HG02588 (cell line): ENCODE results near the gene ITGA7.

Experiments used
- ATAC-seq: cut with Tn5 transposase; IDR thresholded peaks from one replicate; pipeline ENCODE4 v1.9.1; 2021; ENCODE audit warnings: mild to moderate bottlenecking, moderate library complexity; ENCODE audit not compliant: unreplicated experiment

Gene ITGA7

DNA sequence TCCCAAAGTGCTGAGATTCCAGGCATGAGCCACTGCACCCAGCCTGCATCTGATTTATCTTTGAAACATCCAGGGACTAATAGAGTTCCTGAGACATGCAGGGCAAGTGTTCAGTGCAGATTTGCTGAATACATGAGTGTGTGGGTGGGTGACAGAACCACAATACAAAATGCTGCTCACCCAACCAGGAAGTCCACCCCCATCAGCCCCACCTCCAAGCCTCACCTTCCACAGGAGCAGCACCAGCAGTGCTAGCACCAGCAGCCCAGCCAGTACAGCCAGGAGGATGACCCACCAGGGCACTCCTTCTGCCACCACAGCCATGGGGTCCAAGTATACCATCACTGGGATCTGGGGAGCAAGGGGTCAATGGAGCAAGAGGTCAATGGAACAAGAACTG is 20.0 kb downstream of the ITGA7 start:
- ATAC-seq, result peak; percentile 54

DNA sequence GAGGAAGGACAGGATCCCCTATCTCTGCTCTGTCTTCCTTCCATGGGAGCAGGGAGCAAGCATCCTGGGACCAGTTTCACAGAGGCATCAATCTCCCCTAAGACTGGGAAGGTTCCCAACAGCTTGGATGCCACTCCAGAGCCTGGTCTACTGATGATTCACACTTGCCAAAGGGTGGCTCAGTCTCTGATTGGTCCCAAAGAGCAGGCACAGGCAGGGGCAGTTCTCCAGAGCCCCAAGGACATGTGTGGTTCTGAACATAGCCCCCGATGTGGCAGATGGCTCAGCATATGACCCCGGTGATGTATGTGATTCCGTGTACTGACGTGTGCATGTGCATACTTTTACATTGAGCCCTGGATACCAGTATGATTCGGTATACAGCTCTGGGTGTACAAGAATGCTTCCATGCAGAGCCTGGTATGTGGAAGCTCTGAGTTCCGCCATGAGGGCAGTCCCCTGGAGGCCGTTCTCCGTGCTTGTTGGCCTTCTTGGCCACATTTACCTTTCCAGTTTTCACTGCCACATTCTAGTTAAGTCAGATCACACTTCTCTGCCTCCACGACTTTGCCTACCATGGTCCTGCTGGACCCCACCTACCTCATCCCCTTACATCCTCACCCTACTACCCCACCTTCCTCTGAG is 21.2 kb downstream of the ITGA7 start:
- no peak for ATAC-seq

DNA sequence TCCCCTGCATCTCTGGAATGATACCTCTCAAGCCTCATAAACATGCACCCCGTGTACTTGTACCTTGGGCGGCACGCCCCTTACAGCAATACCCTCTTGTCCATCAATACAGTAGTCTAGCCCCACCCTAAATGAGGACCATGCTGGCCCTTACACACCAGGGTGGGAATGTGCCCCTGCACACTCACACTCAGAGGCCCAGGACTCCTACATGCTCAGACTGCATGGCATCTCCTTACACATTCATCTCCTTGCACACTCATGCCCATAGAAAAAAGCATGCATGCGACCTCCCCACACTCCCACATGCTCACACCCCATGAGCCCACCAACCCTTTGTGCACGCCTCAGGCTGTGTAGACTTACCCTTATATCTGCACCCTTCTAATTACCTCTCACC is 22.0 kb downstream of the ITGA7 start:
- no peak for ATAC-seq

DNA sequence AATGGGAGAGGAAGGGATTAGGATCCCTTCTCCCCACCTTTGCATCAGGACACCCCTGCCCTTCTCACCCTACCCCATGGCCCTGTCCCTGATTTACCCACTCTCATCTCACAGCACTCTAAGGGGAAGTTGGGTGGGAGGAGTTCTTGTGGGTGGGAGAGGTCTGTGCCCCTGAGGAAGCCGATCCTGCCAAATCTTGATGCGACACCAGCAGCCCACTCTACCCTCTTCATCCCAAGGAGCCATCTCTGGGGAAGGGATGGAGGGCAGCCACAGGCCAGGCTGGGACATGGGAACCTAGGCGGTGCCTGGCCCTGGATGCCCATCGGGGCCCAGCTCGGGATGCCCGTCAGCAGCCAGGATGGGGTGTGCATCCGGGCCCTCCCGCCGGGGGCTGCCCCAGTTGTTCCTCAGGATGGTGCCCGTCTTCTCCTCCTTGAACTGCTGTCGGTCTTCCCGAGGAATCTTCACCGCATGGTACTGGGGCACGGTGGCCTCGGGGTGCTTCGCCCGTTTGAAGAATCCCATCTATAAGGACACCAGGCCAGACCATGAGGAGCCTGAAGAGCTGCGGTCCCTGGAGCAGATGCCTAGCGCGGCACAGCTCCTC is 22.8 kb downstream of the ITGA7 start:
- ATAC-seq, result no peak

DNA sequence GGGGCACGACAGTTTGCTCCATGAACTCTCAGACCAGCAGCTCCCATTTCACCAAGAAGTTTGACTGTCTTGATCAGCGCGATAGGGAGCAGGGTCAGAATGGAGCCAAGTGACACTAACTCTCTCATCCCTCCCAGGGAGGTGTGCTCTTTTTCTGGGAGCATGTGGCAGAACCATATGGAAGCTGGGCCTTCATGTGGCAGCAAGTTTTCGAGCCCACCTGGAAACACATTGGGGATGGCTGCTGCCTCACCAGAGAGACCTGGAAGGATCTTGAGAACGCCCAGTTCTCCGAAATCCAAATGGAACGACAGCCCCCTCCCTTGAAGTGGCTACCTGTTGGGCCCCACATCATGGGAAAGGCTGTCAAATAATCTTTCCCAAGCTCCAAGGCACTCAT is 24.0 kb downstream of the ITGA7 start:
- no peak for ATAC-seq

DNA sequence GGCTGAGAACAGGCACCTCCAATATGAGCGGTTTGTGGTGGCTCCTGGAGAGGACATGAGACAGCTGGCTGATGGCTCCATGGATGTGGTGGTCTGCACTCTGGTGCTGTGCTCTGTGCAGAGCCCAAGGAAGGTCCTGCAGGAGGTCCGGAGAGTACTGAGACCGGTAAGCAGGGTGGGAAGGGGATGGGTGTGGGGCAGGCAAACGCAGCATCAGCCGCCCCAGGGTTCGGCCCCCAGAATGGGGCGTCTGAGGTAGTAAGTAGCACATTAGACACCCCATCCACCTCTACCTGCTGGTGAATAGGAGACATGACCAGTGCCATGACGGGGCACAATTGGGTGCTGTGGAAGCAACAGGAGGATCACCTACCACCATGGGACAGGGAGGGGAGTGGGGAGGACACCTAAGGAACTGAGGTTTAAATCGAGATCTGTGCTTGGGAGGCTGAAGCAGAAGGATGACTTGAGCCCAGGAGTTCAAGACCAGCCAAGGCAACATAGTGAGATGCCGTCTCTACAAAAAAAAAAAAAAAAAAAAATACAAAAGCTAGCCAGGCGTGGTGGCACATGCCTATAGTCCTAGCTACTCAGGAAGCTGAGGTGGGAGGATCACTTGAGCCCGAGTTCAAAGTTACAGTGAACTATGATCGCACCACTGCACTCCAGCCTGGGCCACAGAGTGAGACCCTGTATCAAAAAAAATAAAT is 25.5 kb downstream of the ITGA7 start:
- ATAC-seq, result no peak

DNA sequence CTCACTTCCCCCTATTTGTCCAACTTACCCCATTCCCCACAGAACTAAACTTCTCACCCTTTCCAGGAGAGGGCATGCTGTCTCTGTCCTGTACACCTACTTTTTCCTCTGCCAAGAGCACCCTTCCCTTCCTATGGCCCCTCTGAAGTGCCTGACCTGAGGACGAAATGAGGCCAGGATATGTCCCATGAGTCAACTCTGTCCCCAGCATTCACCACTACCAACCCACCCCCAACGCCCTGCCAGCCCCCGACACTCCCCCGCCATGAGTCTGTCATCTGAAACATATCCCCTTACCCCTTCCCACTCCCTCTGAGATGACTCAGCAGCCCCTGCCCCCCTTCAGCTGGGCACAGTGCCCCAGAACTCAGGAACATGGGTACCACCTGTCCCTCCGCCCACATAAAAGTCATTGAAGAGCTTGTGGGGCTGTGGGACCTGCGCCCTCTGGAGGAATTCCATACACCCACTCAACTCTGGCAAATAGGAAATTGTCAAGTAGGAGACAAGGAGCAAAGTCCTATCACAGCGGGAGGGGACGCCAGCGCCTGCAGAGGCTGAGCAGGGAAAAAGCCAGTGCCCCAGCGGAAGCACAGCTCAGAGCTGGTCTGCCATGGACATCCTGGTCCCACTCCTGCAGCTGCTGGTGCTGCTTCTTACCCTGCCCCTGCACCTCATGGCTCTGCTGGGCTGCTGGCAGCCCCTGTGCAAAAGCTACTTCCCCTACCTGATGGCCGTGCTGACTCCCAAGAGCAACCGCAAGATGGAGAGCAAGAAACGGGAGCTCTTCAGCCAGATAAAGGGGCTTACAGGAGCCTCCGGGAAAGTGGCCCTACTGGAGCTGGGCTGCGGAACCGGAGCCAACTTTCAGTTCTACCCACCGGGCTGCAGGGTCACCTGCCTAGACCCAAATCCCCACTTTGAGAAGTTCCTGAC is 26.3 kb downstream of the ITGA7 start:
- no peak for ATAC-seq

DNA sequence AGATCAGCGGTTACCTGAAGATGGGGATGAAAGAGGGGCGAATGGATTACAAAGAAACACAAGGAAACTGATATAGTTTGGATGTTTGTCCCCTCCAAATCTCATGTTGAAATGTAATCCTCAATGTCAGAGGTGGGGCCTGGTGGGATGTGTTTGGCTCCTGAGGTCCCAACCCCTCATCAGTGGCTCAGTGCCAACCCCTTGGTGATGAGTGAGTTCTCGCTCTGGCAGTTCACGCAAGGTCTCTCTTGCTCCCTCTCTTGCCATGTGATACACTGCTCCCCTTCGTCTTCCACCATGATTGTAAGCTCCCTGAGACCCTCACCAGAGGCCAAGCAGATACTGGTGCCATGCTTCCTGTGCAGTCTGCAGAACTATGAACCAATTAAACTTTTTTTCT is 28.0 kb downstream of the ITGA7 start:
- no peak for ATAC-seq

DNA sequence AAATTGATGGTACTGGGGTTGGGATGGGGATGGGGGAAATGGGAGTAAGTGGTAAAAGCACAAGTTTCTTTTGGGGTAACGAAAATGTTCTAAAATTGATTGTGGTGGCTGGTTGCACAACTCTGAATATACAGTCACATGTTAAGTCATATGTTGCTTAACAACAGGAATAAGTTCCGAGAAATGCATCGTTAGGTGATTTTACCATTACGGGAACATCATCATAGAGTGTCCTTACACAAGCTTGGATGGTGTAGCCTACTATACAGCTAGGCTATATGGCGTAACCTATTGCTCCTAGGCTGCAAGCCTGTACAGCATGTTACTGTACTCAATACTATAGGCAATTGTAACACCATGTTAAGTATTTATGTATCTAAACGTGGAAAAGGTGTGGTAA is 31.0 kb downstream of the ITGA7 start:
- ATAC-seq, result no peak

DNA sequence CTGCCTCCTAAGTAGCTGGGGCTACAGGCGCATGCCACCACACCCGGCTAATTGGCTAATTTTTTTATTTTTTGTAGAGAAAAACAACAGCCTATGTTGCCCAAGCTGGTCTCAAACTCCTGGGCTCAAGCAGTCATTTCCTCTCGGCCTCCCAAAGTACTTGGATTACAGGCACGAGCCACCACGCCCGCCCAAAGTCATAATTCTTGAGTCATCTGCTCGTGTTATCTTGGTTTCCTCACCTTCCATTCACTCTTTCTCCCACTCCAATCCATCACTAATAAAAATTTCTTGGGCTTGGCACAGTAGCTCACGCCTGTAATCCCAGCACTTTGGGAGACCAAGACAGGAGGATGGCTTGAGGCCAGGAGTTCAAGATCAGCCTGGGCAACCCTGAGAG is 32.0 kb downstream of the ITGA7 start:
- no peak for ATAC-seq

DNA sequence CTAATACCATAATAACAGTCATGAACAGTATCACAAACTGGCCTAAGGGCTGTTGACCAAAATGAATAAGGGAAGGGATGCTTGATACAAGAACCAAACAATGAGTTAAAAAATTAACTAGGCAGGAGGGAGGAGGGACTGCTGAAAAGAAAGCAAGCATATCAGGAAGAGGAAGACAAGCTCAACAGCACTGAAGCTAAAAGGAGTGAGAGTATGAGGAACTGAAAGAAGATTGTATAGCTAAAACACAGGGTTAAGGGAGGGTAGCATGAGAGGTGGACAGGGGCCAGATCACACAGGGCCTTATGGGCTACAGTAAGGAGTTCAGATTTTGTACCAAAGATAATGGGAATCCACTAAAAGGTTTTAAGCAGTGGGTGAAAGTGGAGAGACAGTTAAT is 34.1 kb downstream of the ITGA7 start:
- peak; percentile 95 for ATAC-seq

DNA sequence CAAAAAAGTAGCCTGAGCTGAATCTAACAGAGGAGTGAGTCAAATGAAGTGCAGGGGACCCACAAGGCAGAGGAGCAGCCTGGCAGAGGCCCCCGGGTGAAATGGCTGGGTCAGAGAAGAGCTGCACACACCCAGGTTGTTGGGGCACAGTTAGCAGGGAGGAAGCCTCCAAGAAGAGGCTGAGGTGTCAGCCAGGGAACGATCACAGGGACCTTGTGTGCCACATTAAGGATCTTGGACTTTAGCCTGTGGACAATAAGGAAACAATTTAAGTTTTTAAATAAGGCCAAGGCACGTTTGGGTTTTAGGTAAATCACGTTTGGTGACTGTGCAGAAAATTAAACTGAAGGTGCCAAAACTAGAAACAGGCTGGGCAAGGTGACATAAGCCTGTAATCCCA is 36.0 kb downstream of the ITGA7 start:
- no peak for ATAC-seq

DNA sequence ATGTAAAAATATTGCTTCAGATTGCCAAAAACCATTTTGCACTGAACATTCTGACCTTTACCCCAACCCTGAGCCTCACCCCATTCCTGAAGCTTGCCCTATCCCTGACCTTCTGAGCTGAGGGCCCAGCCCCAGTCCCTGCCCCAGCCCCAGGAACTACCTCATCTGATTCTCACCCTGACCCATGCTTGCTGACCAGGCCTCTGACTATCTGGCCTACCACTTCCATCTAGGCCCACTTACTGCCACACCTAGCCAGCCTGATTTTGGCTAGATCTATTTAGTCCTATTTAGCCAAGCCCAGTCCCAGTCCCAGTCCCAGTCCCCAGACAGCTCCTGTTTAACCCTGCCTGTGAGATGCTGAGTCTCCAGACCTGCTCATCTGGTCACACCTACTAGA is 37.4 kb downstream of the ITGA7 start:
- ATAC-seq, result no peak

DNA sequence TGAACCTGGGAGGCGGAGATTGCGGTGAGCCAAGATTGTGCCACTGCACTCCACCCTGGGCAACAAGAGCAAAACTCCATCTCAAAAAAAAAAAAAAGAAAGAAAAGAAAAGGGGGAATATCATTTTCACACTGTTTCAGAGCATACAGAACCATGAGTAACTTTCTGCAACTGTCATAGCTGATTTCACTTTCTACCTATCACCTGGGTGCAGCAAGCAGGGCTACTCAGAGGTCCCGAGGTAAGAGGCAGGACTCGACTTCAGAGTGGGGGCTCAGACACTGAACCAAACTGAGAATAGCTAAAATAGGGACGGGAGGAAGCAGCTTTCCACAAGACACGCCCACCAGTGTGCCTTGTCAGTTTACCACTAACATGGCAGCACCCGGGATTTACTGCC is 41.2 kb downstream of the ITGA7 start:
- no peak for ATAC-seq

DNA sequence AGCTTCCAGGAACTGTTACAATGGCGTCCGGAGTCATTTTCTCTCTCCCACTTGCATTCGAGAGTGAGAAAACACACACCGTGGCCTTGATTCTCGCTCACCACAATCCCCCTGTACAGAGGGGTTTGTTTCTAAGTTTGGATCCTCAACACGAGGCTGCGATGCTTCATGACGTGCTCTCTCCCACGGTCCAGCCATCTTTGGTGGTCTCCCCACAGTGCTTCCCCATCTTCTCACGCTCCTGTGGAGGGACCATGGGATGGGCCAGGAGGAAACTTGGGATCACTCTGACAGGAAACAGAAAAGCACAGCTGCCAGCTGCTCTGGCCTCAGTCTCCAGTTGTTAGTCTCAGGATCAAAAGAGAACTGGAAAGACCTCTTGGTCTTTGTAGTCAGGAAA is 42.9 kb downstream of the ITGA7 start:
- no peak for ATAC-seq

DNA sequence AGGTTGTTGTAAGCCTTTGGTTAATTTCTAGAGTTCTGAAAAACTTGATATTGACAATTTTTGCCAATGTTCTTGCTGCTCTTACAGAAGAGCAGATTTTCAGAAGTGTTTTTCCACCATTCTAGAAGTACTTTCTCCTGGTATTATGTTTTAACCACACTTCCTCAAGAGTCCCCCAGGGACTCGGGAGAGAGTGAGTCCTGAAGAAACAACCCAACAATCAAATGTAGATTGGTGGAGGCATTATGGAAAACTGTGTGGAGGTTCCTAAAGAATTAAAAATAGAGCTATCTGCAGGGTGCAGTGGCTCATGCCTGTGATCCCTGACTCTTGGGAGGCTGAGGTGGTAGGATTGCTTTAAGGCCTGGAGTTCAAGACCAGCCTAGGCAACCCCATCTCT is 44.3 kb downstream of the ITGA7 start:
- no peak for ATAC-seq

DNA sequence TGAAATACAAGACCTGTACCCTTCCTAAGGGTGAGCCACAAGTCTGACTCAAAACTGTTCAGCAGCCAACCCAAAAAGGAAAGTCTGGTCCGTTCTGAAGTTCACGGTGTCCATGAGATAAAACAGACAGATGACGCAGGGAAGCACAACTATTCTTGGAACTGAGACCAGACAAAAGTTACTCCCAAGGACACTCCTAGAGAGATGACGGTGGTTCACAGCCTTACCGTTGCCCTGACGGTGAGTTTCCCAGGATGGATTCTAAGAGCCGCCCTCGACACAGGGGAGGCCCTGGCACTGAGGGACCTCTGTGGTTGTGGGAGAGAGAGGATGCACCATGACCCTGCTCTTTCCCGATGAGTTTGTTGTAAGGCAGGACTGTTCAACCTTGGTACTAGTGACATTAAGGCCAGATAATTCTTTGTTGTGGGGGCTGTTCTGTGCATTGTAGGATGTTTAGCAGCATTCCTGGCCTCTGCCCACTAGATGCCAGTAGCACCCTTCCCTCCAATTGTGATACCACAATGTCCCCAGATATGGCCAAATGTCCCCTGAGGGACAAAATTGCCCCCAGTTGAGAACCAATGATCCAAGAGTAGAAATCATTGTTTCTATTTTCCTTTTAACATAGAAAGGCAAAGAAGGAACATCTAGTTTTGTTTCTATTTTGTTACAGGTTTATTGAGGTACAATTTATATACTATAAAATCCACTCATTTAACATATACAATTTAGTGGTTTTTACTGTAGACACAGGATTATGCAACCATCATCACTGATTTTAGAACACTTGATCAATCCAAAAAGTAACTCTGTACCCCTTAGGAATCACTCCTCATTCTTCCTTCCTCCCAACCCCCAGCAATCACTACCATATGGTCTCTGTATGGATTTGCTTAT is 48.0 kb downstream of the ITGA7 start:
- no peak for ATAC-seq

DNA sequence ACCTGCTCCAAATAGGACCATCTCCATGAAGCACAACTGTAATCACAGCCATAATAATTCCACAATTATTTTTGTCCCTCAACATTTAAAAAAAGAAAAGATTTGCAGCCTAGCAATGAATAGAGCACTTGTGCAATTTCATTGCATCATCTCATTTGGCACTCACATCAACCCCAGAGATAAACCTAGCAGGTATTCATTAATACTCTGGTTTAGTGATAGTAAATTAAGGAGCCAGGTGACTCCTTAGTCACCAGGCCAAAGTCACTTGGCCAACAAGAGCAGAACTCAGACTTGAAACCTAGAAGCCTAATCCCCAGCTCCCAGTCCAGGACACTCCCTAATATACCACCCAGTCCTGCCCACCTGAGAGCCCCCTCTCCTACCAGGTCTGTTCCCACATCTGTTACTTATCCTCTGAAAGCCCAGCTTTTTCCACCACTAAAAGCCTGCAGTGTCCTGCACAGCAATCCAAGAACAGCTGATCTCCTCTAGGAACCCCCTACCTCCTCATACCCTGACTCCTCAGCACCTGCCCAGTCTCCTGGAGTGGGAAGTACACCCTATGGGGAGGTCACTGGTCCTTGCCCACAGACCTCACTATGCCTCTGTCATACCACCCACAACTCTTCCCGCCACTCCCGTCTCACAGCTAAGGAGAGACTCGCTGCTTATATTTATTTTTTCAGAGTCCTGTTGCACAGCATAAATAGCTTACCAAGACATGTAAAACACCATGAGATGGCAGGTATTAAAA is 48.9 kb downstream of the ITGA7 start:
- no peak for ATAC-seq

DNA sequence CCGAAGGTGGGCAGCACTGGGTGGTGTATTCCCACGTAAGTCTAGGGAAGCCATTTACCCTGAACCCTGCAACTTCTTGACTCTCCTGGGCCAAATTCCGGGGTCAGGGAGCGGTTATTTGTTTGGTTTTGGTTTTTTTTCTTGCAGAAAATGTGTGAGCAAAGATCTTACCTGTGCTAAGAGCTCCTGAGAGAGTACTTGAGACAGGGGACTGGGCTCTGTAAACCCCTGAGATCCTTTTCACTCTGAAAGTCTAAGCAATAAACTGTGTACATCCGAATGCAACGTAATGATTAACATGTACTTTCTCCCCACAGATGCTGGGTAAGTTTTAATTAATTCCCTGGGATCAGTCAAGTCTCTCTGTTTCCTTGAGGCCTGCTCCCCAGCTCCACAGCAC is 49.5 kb downstream of the ITGA7 start:
- no peak for ATAC-seq

DNA sequence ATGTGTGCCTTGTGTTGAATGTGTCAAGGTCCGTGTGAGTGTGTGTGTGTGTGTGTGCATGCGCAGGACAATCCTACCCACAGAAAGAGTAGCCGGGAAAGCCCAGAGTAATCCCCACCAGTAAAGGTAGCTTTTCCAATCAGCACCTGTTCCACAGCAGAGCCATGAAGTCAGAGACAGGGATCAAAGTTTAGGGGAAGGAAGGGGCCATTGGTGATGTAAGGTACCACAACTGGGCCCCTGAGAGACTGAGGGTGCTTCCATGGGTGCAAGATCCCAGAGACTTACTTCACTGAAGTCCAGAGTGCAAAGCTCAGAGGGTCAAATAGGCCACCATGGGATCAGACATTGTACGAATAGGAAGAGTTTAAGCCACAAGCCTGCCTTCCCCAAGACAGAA is 50.5 kb downstream of the ITGA7 start:
- no peak for ATAC-seq
